SK-N-MC (cell line): Measurements from ENCODE around the gene CCDC88C.

Source experiments
- EZH2 ChIP-seq: fragments of 200-600 bp; sonication (generic); IDR thresholded peaks from one replicate; pipeline ENCODE4 v1.6.1; 2017; ENCODE audit warnings: antibody characterized with exemption
- FOXP2 ChIP-seq: optimal IDR thresholded peaks from 2 replicates; pipeline ENCODE3; 2011; ENCODE audit warnings: mild to moderate bottlenecking, moderate library complexity; ENCODE audit not compliant: insufficient read depth; ENCODE audit errors: extremely low read length, control extremely low read depth
- POLR2AphosphoS5 ChIP-seq: IDR thresholded peaks from 2 replicates; pipeline ENCODE4 v1.6.1; 2012; ENCODE audit warnings: mild to moderate bottlenecking, low read depth, low read length, borderline replicate concordance

GRCh38 chr14:91371990-91372375, 45.6 kb downstream of the CCDC88C start:
- TF ChIP-seq EZH2 (no peak), POLR2AphosphoS5 (no peak), FOXP2 (no peak)
